ENCODE results near the gene SLC28A2.
"Not testable (repeated sequence)": the region's sequence is repeated elsewhere in the genome, so short reads cannot be mapped to it uniquely, and the experiment has no call there.

Gene SLC28A2

DNA sequence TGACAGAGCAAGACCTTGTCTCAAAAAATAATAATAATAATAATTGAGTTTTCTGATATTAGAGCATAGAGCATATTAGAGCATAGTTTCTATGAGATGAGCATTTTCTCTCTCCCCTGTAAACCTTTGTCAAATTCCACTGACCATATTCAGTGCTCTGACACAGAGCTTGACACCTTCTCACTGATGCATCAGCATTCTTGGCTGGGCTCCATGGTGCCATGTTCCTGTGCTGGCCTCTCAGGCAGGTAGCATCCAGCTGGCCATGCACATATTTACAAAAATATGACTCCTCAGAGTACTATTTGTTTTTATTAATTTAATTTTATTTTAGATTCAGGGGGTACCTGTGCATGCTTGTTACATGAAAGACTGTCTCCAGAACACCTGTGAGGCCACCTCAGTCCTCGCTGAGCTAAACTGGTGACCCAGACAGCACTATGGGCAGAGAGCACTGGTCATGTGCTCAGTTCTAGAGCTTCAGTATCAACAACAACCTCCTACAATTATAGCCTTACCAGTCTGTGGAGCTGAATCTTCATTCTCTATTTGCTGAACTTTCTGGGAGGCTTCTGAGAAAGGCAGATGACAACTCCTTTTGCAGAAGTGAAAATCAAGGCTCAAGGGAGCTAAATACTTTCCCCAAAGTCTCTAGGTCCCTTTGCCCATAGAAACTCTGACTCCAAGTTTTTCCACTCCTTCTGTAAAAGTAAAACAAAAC is 21.6 kb upstream of the SLC28A2 start:
- no peak overlapping the region for H3K9ac ChIP-seq (ENCODE audit: low read depth in 1 of 2, low read length in 2 of 2)
- no peak overlapping the region for H3K4me3 ChIP-seq (ENCODE audit: low read depth in 1 of 2, low read length in 2 of 2)
- H3K9me3 ChIP-seq (ENCODE audit: control insufficient read depth in 1 of 2, low read length in 2 of 2) = peaks cover 6 to 15% of the 10 kb centered on the region in 2 donors
- no peaks in the 10 kb centered on the region for H3K27me3 ChIP-seq (ENCODE audit: control insufficient read depth in 1 of 2, insufficient read depth in 2 of 2, low read length in 2 of 2)
- peak overlapping the region; percentile 27 for H3K27ac ChIP-seq (ENCODE audit: low read depth, low read length)
- no peaks in the 10 kb centered on the region for H3K36me3 ChIP-seq (ENCODE audit: control insufficient read depth in 1 of 2, insufficient read depth in 2 of 2, low read length in 2 of 2)
- peaks cover 25 to 27% of the 10 kb centered on the region in 2 donors for H3K4me1 ChIP-seq (ENCODE audit: control insufficient read depth in 1 of 2, insufficient read depth in 2 of 2, low read length in 2 of 2)

DNA sequence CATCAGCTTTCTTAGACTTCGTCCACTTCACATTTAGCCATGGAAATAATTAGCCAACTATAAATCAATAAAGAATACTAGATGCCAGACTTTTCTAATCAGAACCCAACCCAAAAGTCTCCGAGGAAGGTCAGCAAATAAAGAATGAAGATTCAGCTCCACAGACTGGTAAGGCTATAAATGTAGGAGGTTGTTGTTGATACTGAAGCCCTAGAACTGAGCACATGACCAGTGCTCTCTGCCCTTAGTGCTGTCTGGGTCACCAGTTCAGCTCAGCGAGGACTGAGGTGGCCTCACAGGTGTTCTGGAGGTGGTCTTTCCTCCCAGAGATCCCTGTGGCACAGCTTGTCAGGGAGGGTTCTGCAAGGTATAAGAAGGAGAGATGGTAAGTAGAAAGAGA is 20.9 kb upstream of the SLC28A2 start:
- Histone ChIP-seq H3K4me1 (ENCODE audit: control insufficient read depth in 1 of 2, insufficient read depth in 2 of 2, low read length in 2 of 2) (peaks cover 20 to 21% of the 10 kb centered on the region in 2 donors), H3K36me3 (ENCODE audit: control insufficient read depth in 1 of 2, insufficient read depth in 2 of 2, low read length in 2 of 2) (no peaks in the 10 kb centered on the region), H3K4me3 (ENCODE audit: low read depth in 1 of 2, low read length in 2 of 2) (no peak overlapping the region), H3K27me3 (ENCODE audit: control insufficient read depth in 1 of 2, insufficient read depth in 2 of 2, low read length in 2 of 2) (no peaks in the 10 kb centered on the region), H3K9ac (ENCODE audit: low read depth in 1 of 2, low read length in 2 of 2) (no peak overlapping the region), H3K27ac (ENCODE audit: low read depth, low read length) (peak overlapping the region; percentile 15), H3K9me3 (ENCODE audit: control insufficient read depth in 1 of 2, low read length in 2 of 2) (peaks cover 6 to 22% of the 10 kb centered on the region in 2 donors)

DNA sequence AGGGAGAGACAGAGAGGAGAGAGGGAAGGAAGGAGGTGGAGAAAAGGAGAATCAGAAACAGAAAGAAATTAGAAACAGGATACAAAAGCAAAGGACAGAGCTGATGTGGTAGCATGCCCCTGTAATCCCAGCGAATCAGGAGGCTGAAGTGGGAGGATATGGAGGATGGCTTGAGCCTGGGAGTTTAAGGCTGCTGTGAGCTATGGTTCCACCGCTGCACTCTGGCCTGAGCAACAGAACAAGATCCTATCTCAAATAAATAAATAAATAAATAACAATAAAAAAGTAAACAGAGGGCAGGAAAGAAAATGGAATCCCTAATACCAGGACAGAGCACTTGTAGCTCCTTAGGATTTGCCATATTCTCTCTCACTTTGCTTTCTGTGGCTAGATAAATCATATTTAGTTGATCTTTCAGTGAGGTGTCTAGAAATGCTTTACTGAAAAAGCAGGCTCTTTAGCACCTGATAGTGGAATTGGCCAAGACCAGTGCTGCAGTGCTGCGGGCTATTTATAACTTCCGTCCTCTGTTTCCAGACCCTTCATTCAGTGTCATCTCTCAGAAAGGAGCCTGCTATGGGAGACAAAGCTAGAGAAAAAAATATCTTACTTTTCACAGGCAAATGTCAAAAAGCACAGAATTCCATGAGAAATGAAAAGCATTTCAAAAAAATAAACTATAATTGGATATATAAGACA is 20.0 kb upstream of the SLC28A2 start:
- Histone ChIP-seq H3K4me1 (ENCODE audit: control insufficient read depth in 1 of 2, insufficient read depth in 2 of 2, low read length in 2 of 2) (peaks cover 20 to 21% of the 10 kb centered on the region in 2 donors), H3K36me3 (ENCODE audit: control insufficient read depth in 1 of 2, insufficient read depth in 2 of 2, low read length in 2 of 2) (no peaks in the 10 kb centered on the region), H3K9me3 (ENCODE audit: control insufficient read depth in 1 of 2, low read length in 2 of 2) (peaks cover 9 to 30% of the 10 kb centered on the region in 2 donors), H3K27ac (ENCODE audit: low read depth, low read length) (no peak overlapping the region), H3K4me3 (ENCODE audit: low read depth in 1 of 2, low read length in 2 of 2) (no peak overlapping the region), H3K9ac (ENCODE audit: low read depth in 1 of 2, low read length in 2 of 2) (no peak overlapping the region), H3K27me3 (ENCODE audit: control insufficient read depth in 1 of 2, insufficient read depth in 2 of 2, low read length in 2 of 2) (no peaks in the 10 kb centered on the region)

DNA sequence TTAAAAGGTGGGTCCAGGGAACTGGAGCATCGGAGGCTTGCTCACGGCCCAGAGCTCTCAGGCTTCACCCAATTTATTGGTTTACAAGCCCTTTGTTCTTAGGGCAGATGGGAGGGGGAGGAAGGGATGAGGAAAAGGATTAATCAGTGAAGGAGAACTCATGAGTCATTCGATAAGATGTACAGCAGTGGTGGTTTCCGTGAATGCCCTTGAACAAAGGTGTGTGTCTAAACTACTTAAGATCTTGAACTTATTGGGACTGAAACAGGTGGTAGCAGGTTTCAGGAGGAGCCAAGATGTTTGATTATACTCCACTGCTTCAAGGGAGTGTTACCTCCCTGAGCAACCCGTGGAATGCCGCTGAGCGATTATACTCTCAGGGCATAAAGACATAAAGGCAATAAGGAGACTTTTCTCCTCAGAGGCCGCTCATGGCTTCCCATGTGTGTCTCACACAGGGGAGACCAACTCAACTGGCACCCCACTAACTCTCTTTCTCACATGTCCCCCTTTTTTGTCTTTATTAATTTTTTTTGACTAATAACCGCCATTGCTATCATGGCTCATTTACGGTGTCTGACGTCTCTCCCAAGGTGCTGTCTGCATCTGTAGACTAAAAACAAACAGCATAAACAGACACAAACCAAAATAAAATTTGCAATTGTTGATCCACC is 17.3 kb upstream of the SLC28A2 start:
- H3K4me3 ChIP-seq (ENCODE audit: low read depth in 1 of 2, low read length in 2 of 2) = peak overlapping the region in 1 of 2 donors; percentile 21
- no peaks in the 10 kb centered on the region for H3K36me3 ChIP-seq (ENCODE audit: control insufficient read depth in 1 of 2, insufficient read depth in 2 of 2, low read length in 2 of 2)
- H3K9me3 ChIP-seq (ENCODE audit: control insufficient read depth in 1 of 2, low read length in 2 of 2) = peaks cover 11 to 53% of the 10 kb centered on the region in 2 donors
- no peaks in the 10 kb centered on the region for H3K27me3 ChIP-seq (ENCODE audit: control insufficient read depth in 1 of 2, insufficient read depth in 2 of 2, low read length in 2 of 2)
- H3K4me1 ChIP-seq (ENCODE audit: control insufficient read depth in 1 of 2, insufficient read depth in 2 of 2, low read length in 2 of 2) = peaks cover 11 to 20% of the 10 kb centered on the region in 2 donors
- no peak overlapping the region for H3K27ac ChIP-seq (ENCODE audit: low read depth, low read length)
- H3K9ac ChIP-seq (ENCODE audit: low read depth in 1 of 2, low read length in 2 of 2) = no peak overlapping the region

DNA sequence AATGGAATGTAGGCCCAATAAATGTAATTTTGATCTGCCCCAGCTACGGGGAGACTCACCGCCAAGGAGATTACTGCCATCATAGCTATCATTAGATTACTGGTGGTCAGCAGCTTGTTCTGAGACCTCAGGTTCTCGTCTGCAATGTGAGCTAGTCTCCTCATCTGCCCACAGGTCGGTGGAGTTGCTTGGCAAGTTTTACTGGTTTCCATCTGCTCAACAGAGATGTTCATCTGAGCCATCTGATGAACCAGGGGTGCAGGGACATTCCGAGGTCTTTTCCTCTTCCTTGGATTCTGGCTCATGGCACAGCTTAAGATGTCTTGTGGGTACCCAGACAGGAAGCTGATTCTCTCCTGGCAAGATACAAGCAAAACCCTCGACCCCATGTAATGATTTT is 15.2 kb upstream of the SLC28A2 start:
- H3K9me3 ChIP-seq (ENCODE audit: control insufficient read depth in 1 of 2, low read length in 2 of 2) = peaks cover 29 to 74% of the 10 kb centered on the region in 2 donors

DNA sequence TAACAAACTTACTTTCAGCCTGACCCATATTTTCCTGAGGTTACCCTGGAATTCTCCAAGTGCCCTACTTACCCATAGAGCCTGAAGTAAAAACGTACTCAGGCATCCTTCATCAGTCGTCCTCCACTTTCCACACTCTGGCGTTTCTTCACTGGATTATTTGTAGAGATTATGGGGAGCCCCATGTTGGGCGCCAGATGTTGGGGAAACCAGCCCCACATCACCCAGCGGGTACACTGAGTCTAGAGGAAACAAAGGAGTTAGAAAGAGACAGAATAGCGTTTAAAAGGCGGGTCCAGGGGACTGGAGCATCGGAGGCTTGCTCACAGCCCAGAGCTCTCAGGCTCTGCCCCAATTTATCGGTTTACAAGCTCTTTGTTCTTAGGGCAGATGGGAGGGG is 9.7 kb upstream of the SLC28A2 start:
- Histone ChIP-seq H3K27me3 (ENCODE audit: control insufficient read depth in 1 of 2, insufficient read depth in 2 of 2, low read length in 2 of 2) (no peaks in the 10 kb centered on the region), H3K9ac (ENCODE audit: low read depth in 1 of 2, low read length in 2 of 2) (no peak overlapping the region), H3K4me1 (ENCODE audit: control insufficient read depth in 1 of 2, insufficient read depth in 2 of 2, low read length in 2 of 2) (no peaks in the 10 kb centered on the region), H3K36me3 (ENCODE audit: control insufficient read depth in 1 of 2, insufficient read depth in 2 of 2, low read length in 2 of 2) (peaks cover 0 to 5% of the 10 kb centered on the region in 2 donors), H3K27ac (ENCODE audit: low read depth, low read length) (no peak overlapping the region), H3K9me3 (ENCODE audit: control insufficient read depth in 1 of 2, low read length in 2 of 2) (peaks cover 58 to 75% of the 10 kb centered on the region in 2 donors), H3K4me3 (ENCODE audit: low read depth in 1 of 2, low read length in 2 of 2) (no peak overlapping the region)

More for the DNA sequence above, 15.2 kb upstream of the SLC28A2 start:
- not testable (repeated sequence) for H3K9ac ChIP-seq (ENCODE audit: low read depth in 1 of 2, low read length in 2 of 2); H3K4me1 ChIP-seq (ENCODE audit: control insufficient read depth in 1 of 2, insufficient read depth in 2 of 2, low read length in 2 of 2); H3K36me3 ChIP-seq (ENCODE audit: control insufficient read depth in 1 of 2, insufficient read depth in 2 of 2, low read length in 2 of 2); H3K27ac ChIP-seq (ENCODE audit: low read depth, low read length); H3K27me3 ChIP-seq (ENCODE audit: control insufficient read depth in 1 of 2, insufficient read depth in 2 of 2, low read length in 2 of 2); H3K4me3 ChIP-seq (ENCODE audit: low read depth in 1 of 2, low read length in 2 of 2)

DNA sequence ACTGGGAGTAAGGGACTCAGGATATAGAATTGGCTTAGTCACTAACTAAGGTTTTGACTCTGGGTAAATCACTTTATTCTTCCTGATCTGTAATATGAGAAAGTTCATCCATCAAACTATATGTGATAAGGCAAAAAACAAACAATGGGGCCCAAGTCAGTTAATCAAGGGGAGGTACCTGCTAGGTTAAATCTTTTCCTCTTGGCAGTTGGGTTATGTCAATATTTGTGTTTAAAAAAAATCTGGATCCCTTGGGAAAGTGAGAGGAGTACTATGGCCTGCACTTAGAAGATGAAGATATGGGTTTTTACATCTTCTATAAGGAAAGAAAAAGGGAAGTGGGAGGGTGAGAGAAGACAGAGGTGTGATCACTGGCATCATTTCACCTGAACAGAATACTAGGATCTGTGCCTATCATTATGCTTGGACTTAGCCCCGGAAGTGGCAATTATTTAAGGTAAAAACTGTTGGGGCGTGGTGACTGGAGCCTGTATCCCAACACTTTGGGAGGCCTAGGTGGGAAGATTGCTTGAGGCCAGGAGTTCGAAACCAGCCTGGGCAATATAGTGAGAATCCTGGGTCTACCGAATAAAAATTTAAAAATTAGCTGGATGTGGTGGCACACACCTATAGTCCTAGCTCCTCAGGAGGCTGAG is 2.8 kb upstream of the SLC28A2 start:
- no peak overlapping the region for H3K4me3 ChIP-seq (ENCODE audit: low read depth in 1 of 2, low read length in 2 of 2)

DNA sequence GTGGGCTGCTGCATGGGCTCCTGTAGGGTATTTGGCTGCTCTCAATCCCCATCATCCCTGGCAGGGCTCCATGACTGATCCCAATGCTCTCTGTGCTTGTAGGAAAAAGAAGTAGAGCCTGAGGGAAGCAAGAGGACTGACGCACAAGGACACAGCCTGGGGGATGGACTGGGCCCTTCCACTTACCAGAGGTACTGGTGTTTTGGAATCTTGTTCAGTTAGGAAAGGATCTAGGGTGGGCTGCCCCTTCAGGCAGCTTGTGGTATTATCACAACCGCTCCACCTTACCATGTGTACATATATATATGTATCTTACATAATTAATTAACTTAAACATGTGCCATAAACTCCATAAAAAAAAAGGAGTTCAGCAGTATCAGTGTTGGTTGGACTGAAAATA is 1.3 kb downstream of the SLC28A2 start:
- Histone ChIP-seq H3K4me1 (ENCODE audit: control insufficient read depth in 1 of 2, insufficient read depth in 2 of 2, low read length in 2 of 2) (peaks cover 0 to 8% of the 10 kb centered on the region in 2 donors), H3K9me3 (ENCODE audit: control insufficient read depth in 1 of 2, low read length in 2 of 2) (no peaks in the 10 kb centered on the region), H3K27ac (ENCODE audit: low read depth, low read length) (no peak overlapping the region), H3K27me3 (ENCODE audit: control insufficient read depth in 1 of 2, insufficient read depth in 2 of 2, low read length in 2 of 2) (no peaks in the 10 kb centered on the region), H3K36me3 (ENCODE audit: control insufficient read depth in 1 of 2, insufficient read depth in 2 of 2, low read length in 2 of 2) (peaks cover 2 to 4% of the 10 kb centered on the region in 2 donors), H3K4me3 (ENCODE audit: low read depth in 1 of 2, low read length in 2 of 2) (peak overlapping the region; percentile 12 to 33), H3K9ac (ENCODE audit: low read depth in 1 of 2, low read length in 2 of 2) (peak overlapping the region in 1 of 2 donors; percentile 12)

More for the DNA sequence above, 2.8 kb upstream of the SLC28A2 start:
- Histone ChIP-seq H3K9me3 (ENCODE audit: control insufficient read depth in 1 of 2, low read length in 2 of 2) (peaks cover 15 to 16% of the 10 kb centered on the region in 2 donors), H3K27ac (ENCODE audit: low read depth, low read length) (no peak overlapping the region), H3K36me3 (ENCODE audit: control insufficient read depth in 1 of 2, insufficient read depth in 2 of 2, low read length in 2 of 2) (peaks cover 2 to 4% of the 10 kb centered on the region in 2 donors), H3K4me1 (ENCODE audit: control insufficient read depth in 1 of 2, insufficient read depth in 2 of 2, low read length in 2 of 2) (peaks cover 0 to 10% of the 10 kb centered on the region in 2 donors), H3K9ac (ENCODE audit: low read depth in 1 of 2, low read length in 2 of 2) (no peak overlapping the region), H3K27me3 (ENCODE audit: control insufficient read depth in 1 of 2, insufficient read depth in 2 of 2, low read length in 2 of 2) (no peaks in the 10 kb centered on the region)

DNA sequence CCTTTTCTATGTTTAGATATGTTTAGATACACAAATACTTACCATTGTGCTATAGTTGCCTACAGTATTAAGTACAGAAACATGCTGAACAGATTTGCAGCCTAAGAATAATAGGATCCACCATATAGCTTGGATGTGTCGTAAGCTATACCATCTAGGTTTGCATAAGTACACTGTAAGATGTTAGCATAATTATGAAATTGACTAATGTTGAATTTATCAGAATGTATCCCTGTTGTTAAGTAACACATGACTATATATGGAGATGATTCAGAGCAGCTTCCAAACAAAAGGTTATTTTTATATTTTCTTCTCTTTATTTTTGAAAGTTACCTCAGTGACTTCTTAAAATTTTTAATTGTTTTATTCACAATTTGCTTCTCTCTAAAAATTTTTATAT is 2.4 kb downstream of the SLC28A2 start:
- no peak overlapping the region for H3K9ac ChIP-seq (ENCODE audit: low read depth in 1 of 2, low read length in 2 of 2)
- no peaks in the 10 kb centered on the region for H3K27me3 ChIP-seq (ENCODE audit: control insufficient read depth in 1 of 2, insufficient read depth in 2 of 2, low read length in 2 of 2)
- peaks cover 0 to 3% of the 10 kb centered on the region in 2 donors for H3K4me1 ChIP-seq (ENCODE audit: control insufficient read depth in 1 of 2, insufficient read depth in 2 of 2, low read length in 2 of 2)
- H3K36me3 ChIP-seq (ENCODE audit: control insufficient read depth in 1 of 2, insufficient read depth in 2 of 2, low read length in 2 of 2) = peaks cover 2 to 4% of the 10 kb centered on the region in 2 donors
- H3K4me3 ChIP-seq (ENCODE audit: low read depth in 1 of 2, low read length in 2 of 2) = no peak overlapping the region
- no peak overlapping the region for H3K27ac ChIP-seq (ENCODE audit: low read depth, low read length)
- no peaks in the 10 kb centered on the region for H3K9me3 ChIP-seq (ENCODE audit: control insufficient read depth in 1 of 2, low read length in 2 of 2)

Data from duodenal mucosa (tissue), 2 donors.